Germinal center (tissue), 1 donor: Measurements from ENCODE around the gene NSUN7.

ENCODE experiments used
- DNase-seq: peaks from one replicate; pipeline ENCODE4 v3.0.0; 2012; ENCODE audit warnings: mixed read lengths, low spot score

The NSUN7 gene

GRCh38 chr4:40846532-40846931 lies 96.8 kb downstream of the NSUN7 start:
- DNase-seq: no peak

GRCh38 chr4:40848251-40848650 lies 98.5 kb downstream of the NSUN7 start:
- DNase-seq: no peak

- DNase-seq: no peak
Measured at GRCh38 chr4:40848940-40849339, 99.2 kb downstream of the NSUN7 start.

- no peak for DNase-seq
Measured at GRCh38 chr4:40850496-40850895, 100.7 kb downstream of the NSUN7 start.

- DNase-seq: no peak
Measured at GRCh38 chr4:40856277-40856839, 106.6 kb downstream of the NSUN7 start.

GRCh38 chr4:40856840-40857362 lies 107.1 kb downstream of the NSUN7 start:
- peak; percentile 86 for DNase-seq

GRCh38 chr4:40857956-40858355 lies 108.2 kb downstream of the NSUN7 start:
- peak; percentile 12 for DNase-seq

- DNase-seq: no peak
Measured at GRCh38 chr4:40858962-40859361, 109.2 kb downstream of the NSUN7 start.
